Activated CD8-positive, alpha-beta memory T cell treated with anti-CD3 and anti-CD28 coated beads, Interleukin-2, amount 50 U/mL, for 24 hours (primary cell): ENCODE measurements around the gene LCP1.

Source experiments
- DNase-seq: peaks from one replicate; pipeline ENCODE4 v3.0.0-alpha.2; 2020; ENCODE audit errors: extremely low read depth

Gene LCP1

DNA sequence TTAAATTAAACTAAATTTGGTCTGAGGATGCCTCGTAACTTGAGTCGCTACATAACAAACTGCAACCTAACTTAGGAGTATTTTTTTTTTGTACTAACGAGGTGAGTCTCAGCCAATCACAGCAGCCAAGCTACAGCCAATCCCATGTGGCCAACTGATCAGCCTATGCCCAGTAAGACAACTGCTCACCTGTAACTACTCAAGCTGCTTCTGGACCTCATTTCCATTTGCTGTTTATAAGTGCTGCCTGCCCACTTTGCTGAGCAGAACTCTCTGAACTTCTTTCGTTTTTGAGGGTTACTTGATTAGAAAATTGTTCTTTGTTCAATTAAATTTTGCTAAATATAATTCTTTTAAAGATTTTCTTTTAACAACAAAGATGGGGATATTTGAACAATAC lies 81.0 kb downstream of the LCP1 start:
- DNase-seq, result no peak

DNA sequence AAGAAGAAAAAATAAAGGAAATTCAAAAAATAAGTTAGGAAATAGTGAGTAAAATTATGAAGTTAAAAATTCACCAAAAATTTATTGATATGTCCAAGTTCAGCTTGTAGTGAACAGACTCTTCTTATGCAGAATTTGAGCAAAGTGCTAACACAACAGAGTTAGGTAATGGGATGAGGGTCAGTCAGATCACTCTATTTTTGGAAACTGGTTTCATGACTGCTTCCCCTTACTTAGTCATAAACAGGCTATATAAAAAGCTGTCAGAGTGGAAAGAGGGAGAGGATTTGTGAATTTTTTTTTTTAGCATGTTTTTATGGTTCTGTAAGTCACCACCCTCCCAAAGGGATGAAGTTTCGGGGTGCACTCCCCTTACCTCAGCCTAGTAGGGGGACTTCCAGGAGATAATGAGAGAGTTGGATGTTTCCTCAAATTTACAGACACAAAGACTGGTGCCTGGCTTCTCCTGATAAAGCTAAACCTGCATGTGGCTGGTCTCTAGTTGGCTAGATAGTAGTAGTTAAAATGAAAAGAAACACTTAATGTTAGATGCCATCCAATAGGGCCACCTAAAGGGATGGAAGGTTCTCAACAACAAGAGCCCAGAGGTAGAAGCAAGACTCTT lies 81.7 kb downstream of the LCP1 start:
- no peak for DNase-seq

DNA sequence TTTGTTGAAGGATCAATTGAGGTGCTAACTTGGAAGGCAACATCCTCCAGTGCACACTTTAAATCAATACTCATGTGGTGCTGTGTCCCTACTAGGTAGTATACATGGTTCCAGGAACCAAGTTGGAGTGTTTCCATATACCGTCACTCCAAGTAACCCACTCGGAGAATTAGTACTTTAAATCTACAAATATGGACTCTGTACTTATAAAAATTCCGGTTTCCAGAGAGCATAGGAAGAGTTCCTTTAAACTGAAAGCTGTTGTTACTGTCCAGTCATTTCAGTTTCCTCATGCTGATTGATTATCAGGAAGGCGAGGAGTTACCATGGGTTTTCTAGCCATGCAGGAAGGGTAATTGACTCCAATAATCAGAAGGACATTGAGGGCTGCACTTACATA lies 84.3 kb downstream of the LCP1 start:
- DNase-seq, result no peak

DNA sequence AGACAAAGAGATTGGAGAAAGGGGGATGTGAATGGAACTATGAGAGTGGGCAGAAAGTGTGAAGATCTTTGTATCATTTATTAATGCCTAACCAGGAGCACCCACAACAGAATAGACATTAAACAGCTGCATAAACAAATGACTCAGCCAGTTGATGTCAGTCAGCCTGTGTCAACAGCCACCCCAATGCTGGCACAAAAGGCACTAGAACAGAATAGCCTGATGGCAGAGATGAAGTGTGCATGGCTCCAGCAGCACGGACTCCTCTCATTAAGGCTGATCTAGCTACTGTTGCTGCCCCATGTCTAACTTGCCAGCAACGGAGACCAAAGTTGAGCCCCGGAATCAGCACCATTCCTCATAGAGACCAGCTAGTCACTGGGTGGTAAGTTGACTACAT lies 85.0 kb downstream of the LCP1 start:
- DNase-seq, result no peak

DNA sequence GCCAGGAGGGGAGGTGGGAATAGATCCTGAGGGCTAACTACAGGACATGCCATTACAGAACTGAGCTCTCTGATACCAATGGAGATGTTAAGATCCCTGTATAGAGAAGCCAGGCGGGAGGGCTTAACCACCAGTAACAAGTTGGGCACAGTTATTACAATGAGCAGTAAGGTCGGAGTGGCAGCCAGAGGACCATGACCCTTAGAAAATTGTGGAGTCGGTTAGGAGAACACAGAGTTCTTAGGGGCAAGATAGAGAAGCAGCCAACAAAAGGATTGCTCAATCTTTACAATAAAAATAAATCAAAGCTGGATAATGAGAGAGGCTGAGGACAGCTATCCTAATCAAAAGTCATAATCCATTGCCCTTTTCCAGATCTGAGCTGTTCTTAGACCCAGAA lies 87.5 kb downstream of the LCP1 start:
- no peak for DNase-seq

DNA sequence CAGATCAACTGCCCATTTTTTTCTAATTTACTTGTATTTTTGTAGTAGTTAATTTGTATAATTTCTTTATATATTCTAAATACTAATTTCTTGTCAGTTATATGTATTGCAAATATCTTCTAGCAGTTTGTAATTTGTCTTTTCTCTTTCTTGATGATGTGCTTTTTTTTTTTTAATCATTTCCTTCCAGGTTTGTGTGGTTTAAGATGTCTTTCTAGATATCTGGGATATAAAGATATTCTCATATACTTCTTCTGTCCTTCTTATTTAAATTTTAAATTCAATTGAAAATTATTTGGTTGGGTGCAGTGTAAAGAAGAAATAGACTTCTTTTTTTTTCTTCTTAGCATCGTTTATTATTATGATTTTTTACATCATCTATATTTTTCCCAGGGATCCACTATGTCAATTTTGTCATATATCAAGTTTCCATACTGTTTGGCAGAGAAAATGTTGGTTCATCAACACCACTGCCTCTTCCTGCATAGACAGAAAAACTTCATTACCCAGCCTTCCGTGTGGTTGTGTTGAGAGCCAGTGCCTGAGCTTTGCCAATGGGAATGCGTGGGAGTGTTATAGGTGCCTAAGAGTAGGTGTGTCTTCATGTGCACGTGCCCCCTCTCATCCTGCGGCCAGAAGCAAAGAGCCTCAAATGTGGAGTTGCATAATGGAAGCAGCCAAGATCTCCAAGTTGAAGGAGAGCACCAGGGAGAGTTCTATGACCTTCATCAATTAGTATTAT lies 93.0 kb downstream of the LCP1 start:
- no peak for DNase-seq

DNA sequence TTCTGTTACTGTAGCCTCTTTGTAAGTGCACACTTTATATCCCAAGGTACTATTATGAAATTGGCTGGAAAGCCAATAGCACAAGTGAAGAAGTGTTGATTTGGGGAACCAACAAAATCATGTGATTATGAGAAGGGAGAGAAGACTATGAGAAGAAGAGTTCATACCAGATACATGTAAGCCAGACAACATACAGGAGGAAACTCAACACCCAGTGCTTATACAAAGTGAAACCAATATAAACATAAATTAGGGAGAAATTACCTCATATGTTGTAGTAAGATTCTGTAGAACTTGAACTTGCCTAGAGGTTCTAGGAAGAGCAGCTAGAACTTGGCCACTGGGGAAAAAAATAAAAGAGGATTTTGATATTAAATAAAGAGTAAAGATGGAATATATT lies 94.5 kb downstream of the LCP1 start:
- DNase-seq, result no peak

DNA sequence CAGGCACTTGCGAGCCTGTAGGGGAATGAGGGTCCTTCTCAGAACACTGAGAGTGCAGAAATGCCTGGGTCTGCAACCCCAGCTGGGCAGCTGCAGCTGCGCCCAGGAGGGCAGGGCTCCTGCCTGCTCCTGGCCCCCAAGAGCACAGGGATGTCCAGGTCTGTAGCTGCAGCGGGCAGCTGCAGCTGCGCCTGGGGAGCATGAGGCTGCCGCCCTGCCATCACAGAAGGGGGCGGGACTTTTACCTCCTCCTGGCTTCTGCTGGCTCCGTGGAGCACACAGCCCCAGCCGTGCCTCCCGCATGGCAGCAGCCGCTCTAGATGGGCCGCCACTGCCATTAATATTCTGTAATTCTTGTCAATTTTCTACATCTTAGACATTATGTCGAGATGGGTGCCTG lies 95.0 kb downstream of the LCP1 start:
- DNase-seq, result no peak

DNA sequence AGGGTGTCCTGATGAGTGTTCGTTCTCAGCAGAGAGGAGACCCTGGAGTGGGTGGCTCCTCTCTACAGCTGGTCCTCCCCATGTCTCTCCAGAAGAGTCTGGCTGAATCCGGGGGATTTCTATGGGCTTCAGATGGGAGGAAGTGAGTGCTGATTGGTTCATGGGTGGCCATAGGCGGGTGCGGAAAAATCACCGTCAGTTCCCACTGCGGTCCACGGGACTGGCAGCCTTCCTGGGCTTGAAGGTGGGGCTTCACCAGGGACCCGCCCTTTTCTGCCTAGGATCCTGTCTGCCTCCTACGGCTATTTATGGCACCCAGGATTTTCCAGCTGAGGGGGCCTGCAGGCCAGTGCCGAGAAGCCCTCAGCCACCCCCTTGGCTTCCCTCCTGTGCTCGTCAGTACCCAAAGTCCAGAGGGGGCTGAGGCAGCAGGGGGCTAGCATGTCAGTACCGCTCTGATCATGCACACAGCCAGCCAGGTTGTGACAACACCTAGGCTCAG lies 95.5 kb downstream of the LCP1 start:
- DNase-seq, result no peak

DNA sequence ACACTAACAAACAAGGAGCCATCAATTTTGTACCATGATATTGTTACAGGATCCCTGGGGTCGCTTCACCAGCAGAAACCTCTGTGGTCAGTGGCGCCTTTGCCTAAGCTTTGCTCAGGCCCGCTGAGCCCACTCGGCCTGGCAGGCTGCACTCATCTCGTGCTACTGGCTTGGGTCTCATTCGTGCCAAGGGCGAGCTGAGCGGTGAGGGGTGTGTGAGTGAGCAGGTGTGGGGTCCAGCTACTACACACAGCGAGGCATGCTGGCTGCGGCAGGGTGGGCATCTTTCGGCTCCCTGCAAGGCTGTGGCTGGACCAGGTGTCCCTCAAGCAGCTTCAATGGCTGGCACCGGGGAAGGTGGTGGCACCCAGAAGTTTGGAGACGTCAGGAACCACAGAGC lies 96.2 kb downstream of the LCP1 start:
- no peak for DNase-seq

DNA sequence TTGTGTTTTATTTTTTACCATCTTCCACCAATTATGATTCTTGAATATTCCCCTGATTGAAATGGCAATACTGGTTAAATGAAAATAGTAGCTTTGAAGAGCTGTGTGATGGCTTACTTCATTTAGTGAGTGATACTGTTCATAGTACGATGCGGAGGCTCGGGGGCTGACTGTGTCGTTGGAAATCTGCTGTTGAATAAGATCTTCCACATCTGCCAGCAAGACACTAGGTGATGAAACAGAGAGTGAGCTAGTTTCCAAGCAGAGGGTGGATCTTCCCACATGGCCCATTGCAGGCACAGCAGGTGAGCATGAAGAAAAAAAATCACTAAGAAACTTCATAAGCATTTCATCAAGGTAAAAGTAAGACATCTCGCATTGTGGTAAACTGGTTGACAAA lies 99.7 kb downstream of the LCP1 start:
- DNase-seq, result no peak

DNA sequence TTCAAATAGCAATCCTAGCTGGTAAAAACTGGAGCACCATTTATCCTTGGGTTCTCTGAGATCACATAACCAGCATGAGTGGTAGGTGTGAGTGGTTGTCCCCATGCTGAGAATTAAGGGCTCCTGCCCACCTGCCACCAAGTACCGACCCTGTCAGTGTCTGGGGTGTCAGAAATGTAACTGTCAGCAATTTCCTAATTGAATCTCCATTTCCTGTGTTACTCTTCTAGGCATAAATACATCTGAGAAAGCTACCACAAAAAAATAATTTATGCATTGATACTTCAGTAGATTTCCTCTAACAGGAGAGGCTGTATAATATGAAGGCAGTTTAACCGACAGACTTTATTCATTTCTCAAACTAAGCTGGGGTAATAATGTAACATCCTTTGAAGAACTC lies 102.2 kb downstream of the LCP1 start:
- no peak for DNase-seq

DNA sequence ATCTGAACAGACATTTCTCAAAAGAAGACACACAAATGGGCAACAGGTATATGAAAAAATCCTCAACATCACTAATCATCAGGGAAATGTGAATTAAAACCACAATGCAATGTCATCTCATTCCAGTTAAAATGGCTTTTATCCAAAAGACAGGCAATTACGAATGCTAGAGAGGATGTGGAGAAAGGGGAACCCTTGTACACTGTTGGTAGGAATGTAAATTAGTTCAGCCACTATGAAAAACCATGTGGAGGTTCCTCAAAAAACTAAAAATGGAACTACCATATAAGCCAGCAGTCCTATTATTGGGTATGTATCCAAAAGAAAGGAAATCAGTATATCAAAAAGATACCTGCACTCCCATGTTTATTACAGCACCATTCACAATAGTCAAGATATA lies 104.7 kb downstream of the LCP1 start:
- no peak for DNase-seq

DNA sequence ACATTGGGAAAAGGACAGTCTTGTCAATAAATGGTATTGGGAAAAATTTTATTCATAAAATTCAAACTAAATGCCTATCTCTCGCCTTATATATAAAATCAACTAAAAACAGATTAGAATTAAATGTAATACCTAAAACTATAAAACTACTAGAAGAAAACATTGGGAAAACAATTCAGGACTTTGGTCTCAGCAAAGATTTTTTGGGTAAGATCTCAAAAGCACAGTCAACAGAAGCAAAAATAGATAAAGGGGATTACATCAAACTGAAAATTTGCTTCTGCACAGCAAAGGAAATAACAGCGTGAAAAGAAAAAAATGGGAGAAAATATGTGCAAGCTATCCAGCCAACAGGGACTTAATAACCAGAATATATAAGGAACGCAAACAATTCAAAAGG lies 105.2 kb downstream of the LCP1 start:
- no peak for DNase-seq
